Putamen (tissue), 1 donor: ENCODE measurements around the gene KCND3.

Source experiments
- DNase-seq: peaks from one replicate; pipeline ENCODE4 v3.0.0-alpha.2; 2016; ENCODE audit warnings: low spot score

The KCND3 gene

DNA sequence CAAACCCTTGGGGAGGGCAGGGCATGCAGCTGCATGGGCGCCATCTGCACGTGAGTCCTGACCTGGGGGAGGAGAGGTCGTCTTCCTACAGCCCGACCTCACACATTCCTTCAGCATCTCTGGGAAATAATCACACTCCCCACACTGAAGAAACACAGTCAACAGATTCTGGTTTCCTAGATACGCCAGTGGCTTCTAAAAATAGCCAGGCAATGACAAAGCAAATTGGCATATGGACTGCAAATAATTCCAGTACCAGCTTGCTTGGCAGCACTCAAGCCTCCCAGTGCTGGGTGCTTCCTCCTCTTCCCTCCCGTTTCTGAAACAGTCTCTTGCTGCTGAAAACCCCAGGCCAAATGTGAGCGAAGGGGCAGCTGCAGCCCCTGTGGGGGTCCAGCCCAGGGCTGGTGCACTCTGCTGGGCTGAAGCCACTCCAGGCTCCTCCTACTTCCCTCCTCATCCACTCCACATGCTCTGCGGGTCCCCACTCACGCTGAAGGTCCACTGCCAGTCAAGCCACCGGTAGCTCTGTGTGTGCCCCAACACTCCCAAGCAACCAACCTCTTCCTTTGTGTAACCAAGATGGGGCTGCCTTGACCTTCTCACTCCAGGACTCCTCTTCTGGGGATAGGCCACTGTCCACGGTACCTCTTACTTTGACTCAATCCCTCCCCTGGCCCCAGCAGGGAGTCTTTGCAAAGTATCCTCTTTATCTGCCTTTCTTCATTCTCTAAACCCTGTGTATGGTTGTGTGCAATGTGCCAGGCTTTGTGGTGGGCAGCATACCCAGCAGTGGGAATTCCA is 69.0 kb downstream of the KCND3 start:
- peak; percentile 38 for DNase-seq

DNA sequence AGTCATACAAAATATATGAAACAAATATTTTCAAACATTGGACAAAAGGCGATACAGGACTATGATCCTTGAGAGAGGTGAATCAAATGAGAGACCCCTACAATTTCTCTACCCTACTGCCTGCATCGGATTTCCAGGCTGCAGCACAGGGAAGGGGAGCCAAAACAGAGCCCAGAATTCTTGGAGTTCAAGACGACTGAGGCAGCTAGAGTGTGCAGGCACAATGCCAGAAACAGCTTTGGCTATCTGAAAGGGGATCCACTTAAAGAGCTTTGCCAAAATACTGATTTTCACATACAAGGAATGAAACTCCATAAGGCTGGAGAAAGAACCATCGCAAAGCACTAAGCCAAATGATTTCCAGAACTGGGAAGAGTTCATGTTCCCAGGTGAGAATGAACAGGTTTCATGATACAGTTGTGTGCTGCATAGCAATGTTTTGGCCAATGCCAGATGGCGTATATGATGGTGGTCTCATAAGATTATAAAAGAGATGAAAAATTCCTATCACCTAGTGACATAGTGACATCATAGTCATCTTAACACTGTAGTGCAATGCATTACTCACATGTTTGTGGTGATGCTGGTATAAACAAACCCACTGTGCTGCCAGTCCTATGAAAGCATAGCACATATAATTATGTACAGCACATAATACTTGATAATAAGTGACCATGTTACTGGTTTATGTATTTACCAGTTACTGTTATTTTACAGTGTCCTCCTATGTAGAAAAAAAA is 77.5 kb downstream of the KCND3 start:
- DNase-seq: no peak

DNA sequence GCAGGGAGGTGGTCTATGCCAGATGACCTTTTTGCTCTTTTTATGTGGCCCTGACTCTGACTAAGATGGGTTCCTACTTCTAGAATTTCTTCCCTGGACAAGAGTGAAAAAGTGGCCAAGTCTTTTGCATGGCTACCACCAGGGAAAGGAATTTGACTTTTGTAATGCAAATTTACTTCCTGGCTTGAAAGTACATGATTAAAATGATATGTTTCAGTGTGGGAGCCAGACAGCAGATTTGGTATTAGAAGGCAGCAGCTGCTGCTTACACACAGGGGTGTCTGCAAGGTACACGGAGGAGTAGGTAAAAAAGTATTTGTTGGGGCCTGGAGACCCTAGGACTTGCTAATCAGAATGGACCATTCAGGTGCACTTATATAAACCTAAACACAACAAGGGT is 78.4 kb downstream of the KCND3 start:
- no peak for DNase-seq

DNA sequence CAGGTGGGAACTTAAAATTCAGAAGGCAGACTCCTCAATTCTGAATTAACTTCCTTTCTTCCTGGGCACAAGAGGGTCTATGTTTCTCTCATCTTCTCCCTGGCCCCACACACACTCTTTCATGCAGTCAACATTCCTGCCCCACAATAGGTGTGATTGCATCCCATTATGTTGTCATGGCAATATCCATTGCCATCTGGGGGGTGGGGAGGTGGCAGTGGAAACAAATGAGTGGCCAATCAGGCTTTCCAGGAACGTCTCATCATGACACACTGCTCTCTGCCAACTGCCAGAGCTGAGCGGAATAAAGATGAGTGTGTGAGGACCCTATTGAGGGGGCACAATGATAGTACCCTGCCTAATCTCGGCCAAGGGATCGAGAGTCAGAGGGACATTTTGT is 80.4 kb downstream of the KCND3 start:
- DNase-seq: no peak

DNA sequence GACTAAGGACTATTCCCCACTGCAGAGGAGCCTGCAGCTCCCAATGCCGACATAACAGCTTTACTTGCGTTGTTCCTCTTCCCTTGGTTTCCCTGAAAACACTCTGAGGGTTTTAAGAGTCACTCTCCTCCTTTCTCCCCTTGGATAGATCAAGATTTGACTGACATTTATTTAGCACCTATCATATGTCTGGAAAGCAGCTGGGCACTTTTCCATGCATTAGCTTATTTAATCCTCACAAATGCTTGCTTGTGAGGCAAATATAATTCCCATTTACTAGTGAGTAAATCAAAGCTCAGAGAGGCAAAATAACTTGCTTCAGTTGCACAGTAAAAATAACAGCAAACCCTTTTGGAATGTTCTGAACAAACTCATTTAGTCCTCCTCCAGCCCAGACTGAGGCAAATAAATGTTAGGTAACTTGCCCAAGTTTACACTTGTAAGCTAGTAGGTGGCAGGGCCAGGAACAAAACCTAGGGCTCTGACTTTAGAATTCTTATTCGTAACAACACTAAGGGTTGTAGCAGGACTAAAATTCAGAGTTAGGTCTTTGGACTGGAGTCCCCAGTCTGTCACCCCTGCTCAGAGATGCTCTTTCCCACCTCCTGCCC is 81.4 kb downstream of the KCND3 start:
- no peak for DNase-seq

DNA sequence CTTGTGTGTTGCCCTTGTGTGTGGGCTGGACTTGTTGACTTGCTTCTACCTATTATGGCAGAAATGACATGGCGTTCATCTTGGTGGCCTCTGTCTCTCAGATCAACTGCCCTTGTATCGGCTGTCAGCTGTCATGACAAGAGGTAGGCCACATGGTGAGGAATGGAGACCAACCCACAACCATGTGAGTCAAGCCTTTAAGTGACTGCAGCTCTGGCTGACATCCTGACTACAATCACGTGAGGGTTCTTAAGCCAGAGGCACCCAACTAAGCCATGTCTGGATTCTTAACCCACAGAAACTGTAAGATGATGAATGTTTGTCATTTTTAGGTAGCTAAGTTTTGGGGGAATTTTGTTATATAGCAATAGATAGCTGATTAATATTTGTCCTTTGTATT is 82.1 kb downstream of the KCND3 start:
- no peak for DNase-seq

DNA sequence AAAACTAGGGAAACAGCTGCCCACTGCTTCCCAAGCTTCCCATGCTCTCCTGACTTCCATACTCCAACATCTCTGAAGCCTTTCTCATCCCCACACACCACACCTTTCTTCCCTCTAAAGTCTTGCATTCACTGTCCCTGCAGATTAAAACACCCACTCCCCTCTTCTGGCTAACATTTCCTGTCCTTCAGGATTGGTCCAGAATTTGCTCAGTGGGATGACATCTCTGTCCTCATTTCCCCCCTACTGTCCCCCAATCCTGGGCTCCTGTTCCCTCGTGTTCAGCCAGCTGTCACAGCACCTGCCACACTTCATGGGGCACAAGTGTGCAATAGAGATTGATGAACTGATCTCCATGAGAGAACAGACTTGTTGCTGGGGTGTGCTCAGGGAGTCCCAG is 82.7 kb downstream of the KCND3 start:
- DNase-seq: no peak

DNA sequence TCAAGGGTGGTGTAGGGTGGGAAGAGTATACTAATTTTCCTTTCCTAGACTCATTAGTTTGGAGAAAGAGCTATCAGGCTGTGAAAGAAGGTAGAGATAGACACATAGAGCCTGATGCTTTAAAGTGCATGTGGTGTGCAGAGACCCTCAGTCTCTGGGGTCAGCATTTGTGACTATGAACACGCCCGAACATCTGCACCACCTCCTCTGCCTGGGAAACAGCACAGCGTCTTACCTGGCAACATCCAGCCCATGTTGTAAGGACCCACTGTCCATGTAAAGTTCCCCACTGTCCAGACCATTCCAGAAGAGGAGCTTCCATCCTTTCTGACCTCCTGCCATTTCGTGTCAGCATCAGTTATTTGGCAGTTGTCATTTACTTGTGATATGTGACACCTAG is 83.4 kb downstream of the KCND3 start:
- no peak for DNase-seq

DNA sequence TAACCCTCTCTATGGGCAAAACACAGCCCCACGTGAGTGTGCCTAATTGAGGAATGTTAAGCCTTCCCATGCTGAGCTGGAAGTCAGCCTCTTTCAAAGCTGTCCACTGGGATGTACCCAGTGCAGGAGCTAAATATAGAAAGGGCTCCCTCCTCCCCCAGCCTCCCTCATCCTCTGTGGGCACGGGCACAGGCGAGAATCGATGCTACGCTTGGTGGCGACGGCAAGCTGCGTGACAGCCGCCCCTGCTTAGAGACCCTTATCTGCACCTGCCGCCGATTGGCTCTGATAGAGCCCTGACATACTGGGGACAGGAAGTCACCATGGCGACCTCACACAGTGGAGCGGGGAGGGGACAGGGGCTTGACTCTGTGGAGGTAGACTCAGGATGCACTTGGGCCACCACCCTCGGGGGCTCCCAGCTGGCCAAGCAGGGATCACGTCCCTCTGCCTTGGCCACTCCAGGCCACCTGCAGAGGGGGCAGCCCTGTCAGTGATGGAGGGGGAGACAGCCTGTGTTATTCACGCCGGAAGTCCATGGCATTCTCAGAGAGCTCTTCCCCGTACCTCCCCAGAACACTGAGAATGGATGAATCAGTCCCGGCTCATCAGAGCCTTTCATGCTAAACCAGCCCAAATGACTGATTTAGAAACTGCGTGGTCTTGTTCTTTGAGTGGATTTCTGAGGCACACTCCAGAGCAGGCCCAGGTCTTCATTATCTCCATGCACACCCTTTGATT is 84.8 kb downstream of the KCND3 start:
- DNase-seq: no peak

DNA sequence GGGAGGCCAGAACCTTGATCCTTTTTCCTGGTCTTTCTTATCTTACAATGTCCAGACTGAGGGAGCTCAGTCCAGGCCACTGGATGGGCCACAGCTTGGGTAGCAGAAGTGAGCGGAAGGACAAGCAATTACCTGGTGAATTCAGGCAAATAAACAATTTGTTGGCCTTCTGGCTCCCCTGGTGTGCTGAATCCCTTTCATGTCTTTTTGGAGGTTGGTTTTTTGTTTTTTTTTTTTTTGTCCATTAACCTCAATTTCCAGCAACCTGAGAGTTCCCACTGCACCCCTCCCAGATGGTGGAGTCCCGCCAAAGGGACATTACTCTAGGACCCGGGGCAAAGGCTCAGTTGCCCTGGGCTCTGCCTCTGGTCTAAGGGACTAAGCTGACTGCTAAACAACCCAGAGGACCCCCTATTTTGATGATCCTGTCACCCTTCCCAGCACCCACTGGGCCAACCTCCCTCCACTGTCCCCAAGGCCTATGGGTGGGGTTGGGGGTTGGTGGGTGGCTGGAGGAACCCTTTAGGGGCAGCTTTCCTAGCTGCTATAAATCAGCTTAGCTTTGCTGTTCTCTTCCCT is 85.5 kb downstream of the KCND3 start:
- DNase-seq: no peak

DNA sequence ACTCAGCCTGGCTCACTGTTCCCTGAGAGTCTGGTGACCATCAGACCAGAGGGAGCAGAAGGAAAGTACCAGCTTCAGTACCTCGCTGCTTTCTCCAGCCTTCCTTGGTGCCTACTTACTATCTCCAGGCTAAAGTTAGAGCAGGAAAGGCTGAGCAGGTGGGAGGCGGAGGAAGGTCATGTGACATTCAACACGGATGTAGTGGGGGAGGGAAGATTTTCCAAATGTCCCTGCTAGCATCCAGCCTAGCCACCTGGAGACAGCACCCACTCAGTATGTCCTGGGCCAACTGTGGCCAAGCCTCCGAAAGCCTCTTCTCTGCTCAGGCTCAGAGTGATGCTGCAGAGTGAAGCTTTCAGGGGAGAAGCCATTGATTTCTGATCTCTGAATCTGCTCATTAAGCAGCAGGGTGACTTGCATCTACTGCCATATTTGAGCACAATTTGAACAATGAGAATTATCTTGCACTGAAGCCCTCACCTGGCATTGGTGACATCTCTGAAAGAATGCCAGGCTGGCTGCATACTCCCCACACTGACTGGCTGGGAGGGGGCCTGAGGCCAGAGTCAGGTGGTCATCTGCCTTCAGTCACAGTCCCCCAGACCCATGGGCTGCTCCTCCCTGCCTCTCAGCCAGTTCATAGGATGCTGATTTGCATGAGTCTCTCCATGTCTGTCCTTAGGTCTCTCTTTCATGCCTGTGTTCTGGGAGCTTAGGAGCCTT is 86.2 kb downstream of the KCND3 start:
- no peak for DNase-seq

DNA sequence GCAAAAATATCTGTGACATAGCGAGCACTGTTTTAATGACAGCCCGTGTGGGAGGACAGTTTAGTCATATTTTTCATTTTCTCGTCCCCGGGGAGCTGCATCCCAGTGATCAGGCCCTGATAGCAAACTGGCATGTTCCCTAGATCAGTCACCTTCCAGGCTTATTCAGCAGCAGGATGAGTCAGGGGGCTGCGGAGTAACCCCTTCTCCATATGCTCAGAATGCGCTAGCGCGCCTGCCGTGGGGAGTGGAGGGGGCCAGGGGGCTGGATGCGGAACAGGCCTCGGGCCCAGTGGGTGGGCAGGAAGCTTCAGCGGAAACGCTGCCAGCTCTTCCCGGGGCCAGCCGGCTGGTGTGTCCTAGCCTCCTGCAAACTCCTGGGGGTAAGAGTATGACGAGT is 94.0 kb downstream of the KCND3 start:
- peak; percentile 75 for DNase-seq

DNA sequence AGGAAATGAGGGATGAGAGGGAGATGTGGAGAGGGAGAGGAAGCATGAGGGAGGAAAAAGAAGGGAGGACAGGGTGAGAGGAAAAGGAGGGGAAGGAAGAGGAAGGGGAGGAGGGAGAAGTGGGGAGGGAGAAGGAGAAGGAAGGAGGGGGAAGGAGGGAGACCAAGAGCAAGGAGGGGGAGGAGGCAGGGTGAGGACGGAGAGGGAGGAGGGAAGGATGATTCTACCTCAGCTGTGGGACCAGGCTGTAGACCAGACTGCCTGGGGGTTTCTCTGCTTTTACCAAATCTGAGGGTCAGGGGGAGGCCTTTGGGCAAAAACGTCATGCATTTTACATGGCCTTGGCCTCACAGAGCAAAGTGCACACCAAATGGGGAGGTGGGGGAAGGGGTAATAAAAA is 94.5 kb downstream of the KCND3 start:
- DNase-seq: no peak

DNA sequence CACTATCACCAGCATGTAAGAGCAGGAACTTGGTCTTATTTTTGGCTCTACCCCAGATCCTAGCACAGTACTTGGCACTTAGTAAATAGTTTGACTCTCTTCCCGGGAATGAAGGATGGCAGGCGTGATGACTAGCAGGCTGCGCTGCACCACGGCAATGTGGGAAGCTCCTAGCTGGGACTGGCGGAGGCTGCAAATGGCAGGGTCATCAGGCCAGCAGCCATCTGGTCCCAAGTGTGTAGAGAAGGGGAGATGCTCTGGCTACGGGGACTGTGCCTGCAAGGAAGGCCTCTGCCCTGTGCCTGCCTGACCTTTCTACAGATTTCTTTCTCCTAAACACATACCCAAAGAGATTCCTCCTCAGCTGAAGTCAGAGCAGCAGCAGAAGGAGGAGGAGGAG is 95.0 kb downstream of the KCND3 start:
- DNase-seq: no peak

DNA sequence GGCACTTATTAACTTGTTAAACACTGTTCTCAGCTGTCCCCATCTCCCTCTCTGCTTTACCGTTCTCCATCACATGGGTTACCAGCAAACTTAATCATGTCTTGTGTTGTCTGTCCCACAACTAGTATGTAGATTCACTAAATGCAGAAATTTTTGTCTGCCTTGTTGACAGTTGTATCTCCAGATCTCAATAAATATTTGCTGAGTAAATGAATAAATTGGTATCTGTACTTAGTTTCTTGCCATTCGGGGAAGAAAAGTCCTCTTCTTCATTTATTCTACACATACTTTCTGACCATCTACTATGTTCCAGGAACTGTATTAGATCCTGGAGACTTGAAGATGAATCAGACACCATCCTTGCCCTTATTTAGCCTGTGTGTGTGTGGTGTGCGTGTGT is 97.9 kb downstream of the KCND3 start:
- no peak for DNase-seq

DNA sequence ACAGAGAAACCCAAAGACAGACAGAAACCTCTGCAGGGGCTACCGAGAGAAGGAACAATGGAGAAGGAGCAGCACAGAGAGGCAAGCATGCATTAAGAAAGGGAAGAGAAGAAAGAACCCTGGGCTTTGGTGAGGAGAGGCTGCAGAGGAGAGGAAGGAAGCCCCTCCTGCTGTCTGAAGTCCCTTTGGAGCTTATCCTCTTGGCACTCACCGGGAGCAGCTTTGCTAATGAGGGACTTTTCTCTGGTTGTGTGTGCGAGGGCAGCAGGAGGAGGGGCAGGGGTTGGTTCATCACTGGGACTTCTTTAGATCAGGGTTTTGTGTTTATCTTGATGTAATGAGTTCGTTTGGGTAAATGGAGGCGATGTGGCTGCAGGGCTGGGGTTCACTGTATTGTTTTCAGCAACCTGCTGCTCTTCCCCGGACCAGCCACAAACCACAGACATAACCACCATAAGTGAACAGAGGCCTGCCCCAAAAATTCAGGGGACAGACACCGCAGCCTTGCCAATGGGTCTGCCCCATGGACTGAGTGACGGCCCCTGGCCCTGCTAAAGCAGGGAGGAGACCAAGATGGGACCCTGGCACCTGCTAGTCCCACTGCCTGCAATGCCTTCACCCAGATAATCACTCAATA is 100.6 kb downstream of the KCND3 start:
- DNase-seq: no peak

DNA sequence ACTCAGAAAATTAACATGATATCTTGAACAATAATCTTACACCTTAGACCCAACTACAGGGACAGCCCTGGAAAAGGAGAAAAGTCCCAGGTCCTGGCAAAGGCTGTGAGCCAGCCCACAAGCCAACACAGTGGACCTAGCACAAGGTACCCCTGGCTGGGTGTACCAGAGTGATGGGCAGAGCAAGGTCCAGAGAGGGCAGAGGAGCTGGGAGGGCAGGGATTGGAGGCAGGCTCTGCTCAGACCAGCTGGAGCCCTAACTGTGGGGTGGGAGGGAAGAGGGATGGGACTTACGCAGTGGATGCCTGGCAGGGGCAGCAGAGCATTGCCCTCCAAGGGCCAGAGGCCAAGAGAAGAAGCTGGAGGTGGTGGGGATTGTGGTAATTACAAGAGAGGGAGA is 101.6 kb downstream of the KCND3 start:
- DNase-seq: no peak

DNA sequence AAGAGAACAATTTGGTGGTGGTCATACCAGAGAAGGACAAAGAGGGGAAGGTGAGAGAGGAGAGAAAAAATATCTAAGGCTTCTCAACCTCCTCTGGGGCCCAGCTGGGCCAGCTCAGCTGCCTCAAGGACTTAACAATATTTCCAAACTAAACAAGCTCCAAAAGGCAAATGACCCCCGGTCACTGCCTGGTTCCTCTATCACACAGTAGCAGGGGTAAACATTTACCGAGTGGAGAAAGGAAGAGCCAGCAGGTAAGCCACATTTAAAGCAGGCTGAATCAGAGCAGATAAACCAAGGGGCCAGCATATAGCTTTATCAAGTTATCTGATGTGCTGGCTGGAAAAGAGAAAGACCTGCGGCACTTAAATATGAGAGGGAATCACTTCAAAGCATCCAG is 102.1 kb downstream of the KCND3 start:
- no peak for DNase-seq

DNA sequence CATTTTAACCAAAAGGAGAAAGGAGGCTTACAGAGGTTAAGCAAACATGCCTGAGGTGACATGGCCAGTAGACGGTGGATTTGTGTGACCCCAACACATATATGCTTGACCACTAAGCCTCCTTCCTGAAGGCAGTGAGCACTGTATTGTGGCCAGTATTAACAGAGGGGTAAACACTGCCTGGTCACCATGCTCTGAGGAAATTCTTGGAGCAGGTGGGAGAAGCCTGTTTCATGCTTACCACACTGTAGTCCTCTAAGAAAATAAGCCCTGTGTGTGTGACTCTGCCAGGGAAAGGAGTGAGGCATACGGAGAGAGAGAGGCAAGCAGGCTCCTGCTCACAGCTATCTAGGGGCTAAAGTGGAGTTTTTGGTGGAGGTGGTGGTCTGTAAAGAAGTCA is 102.7 kb downstream of the KCND3 start:
- DNase-seq: no peak

DNA sequence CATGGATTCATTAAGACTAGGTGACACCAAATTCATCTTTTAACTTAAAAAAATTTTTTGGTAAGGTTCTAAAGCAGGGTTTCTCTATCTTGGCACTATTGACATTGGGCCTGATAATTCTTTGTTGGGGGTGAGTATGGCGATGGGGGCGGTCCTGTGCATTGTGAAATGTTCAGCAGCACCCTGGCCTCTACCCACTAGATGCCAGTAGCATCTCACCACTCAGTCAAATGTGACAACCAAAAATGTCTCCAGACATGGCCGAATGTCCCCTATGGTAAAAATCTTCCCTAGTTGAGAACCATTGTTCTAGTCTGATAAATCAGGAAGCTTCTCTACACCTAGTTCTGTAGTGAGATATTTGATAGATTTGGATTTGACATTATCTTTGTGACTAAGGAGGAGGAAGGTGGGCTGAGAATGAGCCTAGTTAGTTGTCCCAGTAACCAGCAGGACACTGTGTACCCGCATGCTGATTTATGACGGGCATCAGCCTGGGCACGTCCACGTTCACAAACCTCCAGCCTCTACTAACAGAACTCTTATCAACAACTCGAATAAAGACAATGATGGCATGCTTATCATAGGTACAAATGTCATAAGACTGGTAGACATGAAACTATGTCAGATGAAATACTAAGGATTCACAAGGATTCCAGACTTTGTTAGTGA is 104.6 kb downstream of the KCND3 start:
- DNase-seq: no peak
